Ishikawa (cell line): ENCODE data around the gene ADAM33.

Source experiments
- CEBPB ChIP-seq: IDR thresholded peaks from 2 replicates; pipeline ENCODE4 v1.6.1; 2012
- EGR1 ChIP-seq: IDR thresholded peaks from 2 replicates; pipeline ENCODE4 v1.6.1; 2012
- EP300 ChIP-seq: IDR thresholded peaks from 2 replicates; pipeline ENCODE4 v1.6.1; 2012; ENCODE audit warnings: borderline replicate concordance
- FOXM1 ChIP-seq: IDR thresholded peaks from 2 replicates; pipeline ENCODE4 v1.6.1; 2012; ENCODE audit warnings: low read depth, borderline replicate concordance
- MAX ChIP-seq: IDR thresholded peaks from 2 replicates; pipeline ENCODE4 v1.6.1; 2012
- NFIC ChIP-seq: IDR thresholded peaks from 2 replicates; pipeline ENCODE4 v1.6.1; 2012
- RAD21 ChIP-seq: IDR thresholded peaks from 2 replicates; pipeline ENCODE4 v1.6.1; 2012; ENCODE audit warnings: low read depth
- REST ChIP-seq: IDR thresholded peaks from 2 replicates; pipeline ENCODE4 v1.6.1; 2012; ENCODE audit warnings: low read depth, mild to moderate bottlenecking
- TAF1 ChIP-seq: IDR thresholded peaks from 2 replicates; pipeline ENCODE4 v1.6.1; 2012; ENCODE audit warnings: low read depth, mild to moderate bottlenecking
- TCF12 ChIP-seq: IDR thresholded peaks from 2 replicates; pipeline ENCODE4 v1.6.1; 2012; ENCODE audit warnings: low read depth
- TEAD4 ChIP-seq: IDR thresholded peaks from 2 replicates; pipeline ENCODE4 v1.6.1; 2012
- USF1 ChIP-seq: IDR thresholded peaks from 2 replicates; pipeline ENCODE4 v1.6.1; 2012
- YY1 ChIP-seq: IDR thresholded peaks from 2 replicates; pipeline ENCODE4 v1.6.1; 2012; ENCODE audit warnings: low read depth
- ZBTB7A ChIP-seq: IDR thresholded peaks from 2 replicates; pipeline ENCODE4 v1.6.1; 2012; ENCODE audit warnings: low read depth

- no peak for TF ChIP-seq RAD21
- no peak for TF ChIP-seq CEBPB
- no peak for TF ChIP-seq YY1
- no peak for TF ChIP-seq ZBTB7A
- TF ChIP-seq REST: no peak
- TF ChIP-seq MAX: no peak
- TF ChIP-seq TAF1: no peak
- TF ChIP-seq EGR1: no peak
- no peak for TF ChIP-seq TEAD4
- TF ChIP-seq EP300: no peak
- no peak for TF ChIP-seq NFIC
- no peak for TF ChIP-seq TCF12
- no peak for TF ChIP-seq USF1
- no peak for TF ChIP-seq FOXM1
Observed at GRCh38 chr20:3658716-3659491, 22.9 kb downstream of the ADAM33 start.
